Head of caudate nucleus (tissue), 42 donors: ENCODE measurements around the gene GUCA1A.
A peak's percentile ranks its signal among the peaks of the same experiment; 100 is the strongest.
"Not testable (repeated sequence)": the region's sequence is repeated elsewhere in the genome, so short reads cannot be mapped to it uniquely, and the experiment has no call there.

ENCODE experiments used
- DNase-seq, 42 donors: peaks; one replicate each; pipeline versions ENCODE4 v3.0.0 to v3.0.0-alpha.2; 2020 to 2021; ENCODE audit warnings: mixed read lengths in 7 of 42
- intact Hi-C: fragments of 100-400 bp; cut with DNase I; formaldehyde crosslinking; loops from one replicate; pipeline ENCODE4 v1.15.0; 2022

The GUCA1A gene

GRCh38 chr6:42199106-42199981 lies 26.2 kb downstream of the GUCA1A start:
- intact Hi-C loops: no loop called here
- no peak for DNase-seq

GRCh38 chr6:42200035-42200434 lies 26.9 kb downstream of the GUCA1A start:
- no peak for DNase-seq
- intact Hi-C loops: no loop called here

- no peak for DNase-seq
- intact Hi-C loops: no loop called here
Measured at GRCh38 chr6:42201382-42201781, 28.2 kb downstream of the GUCA1A start.

GRCh38 chr6:42202131-42202915 lies 29.2 kb downstream of the GUCA1A start:
- intact Hi-C loops, DNase-seq: not testable (repeated sequence)

GRCh38 chr6:42203183-42203582 lies 30.0 kb downstream of the GUCA1A start:
- DNase-seq: no peak
- intact Hi-C loops: no loop called here

- intact Hi-C loops: no loop called here
- DNase-seq: no peak
Measured at GRCh38 chr6:42204768-42205282, 31.7 kb downstream of the GUCA1A start.

GRCh38 chr6:42207559-42207958 lies 34.4 kb downstream of the GUCA1A start:
- intact Hi-C loops, DNase-seq: not testable (repeated sequence)

- intact Hi-C loops: loop anchor here (10.0 kb wide), 2 partner anchors 334 to 426 kb away; partner anchors contain the start of genes PRICKLE4 and TOMM6
- no peak for DNase-seq
Measured at GRCh38 chr6:42210551-42210950, 37.4 kb downstream of the GUCA1A start.

GRCh38 chr6:42211726-42212125 lies 38.6 kb downstream of the GUCA1A start:
- no peak for DNase-seq
- intact Hi-C loops: loop anchor here (10.0 kb wide), 2 partner anchors 333 to 427 kb away; partner anchors contain the start of genes PRICKLE4 and TOMM6

GRCh38 chr6:42212442-42212841 lies 39.3 kb downstream of the GUCA1A start:
- DNase-seq: no peak

GRCh38 chr6:42216495-42216894 lies 43.3 kb downstream of the GUCA1A start:
- not testable (repeated sequence) for DNase-seq
- intact Hi-C loops: loop anchor here (5.0 to 10.0 kb wide), 3 partner anchors 294 to 432 kb away; partner anchors contain the start of genes BYSL, MED20, PRICKLE4 and TOMM6

More at GRCh38 chr6:42212442-42212841, 39.3 kb downstream of the GUCA1A start:
- intact Hi-C loops: loop anchor here (10.0 kb wide), 2 partner anchors 332 to 428 kb away; partner anchors contain the start of genes PRICKLE4 and TOMM6

- intact Hi-C loops: loop anchor here (5.0 to 10.0 kb wide), 3 partner anchors 295 to 432 kb away; partner anchors contain the start of genes BYSL, MED20, PRICKLE4 and TOMM6
- DNase-seq: no peak
Measured at GRCh38 chr6:42217157-42217518, 44.0 kb downstream of the GUCA1A start.

GRCh38 chr6:42217519-42218367 lies 44.6 kb downstream of the GUCA1A start, which contains the start of gene MRPS10:
Gene MRPS10 (minus strand): TSS chr6:42217861. CDS start chr6:42217849, 12 bp downstream.
- intact Hi-C loops: loop anchor here (5.0 to 10.0 kb wide), 3 partner anchors 295 to 433 kb away; partner anchors contain the start of genes BYSL, MED20, PRICKLE4 and TOMM6
- DNase-seq: peak; percentile 89 to 98 (median 95)

GRCh38 chr6:42220807-42221206 lies 47.6 kb downstream of the GUCA1A start:
- no peak for DNase-seq
- intact Hi-C loops: no loop called here

- DNase-seq: no peak
- intact Hi-C loops: no loop called here
Measured at GRCh38 chr6:42221546-42221945, 48.4 kb downstream of the GUCA1A start.

GRCh38 chr6:42222448-42222847 lies 49.3 kb downstream of the GUCA1A start:
- intact Hi-C loops: no loop called here
- no peak for DNase-seq

- no peak for DNase-seq
- intact Hi-C loops: no loop called here
Measured at GRCh38 chr6:42224222-42225028, 51.3 kb downstream of the GUCA1A start.

GRCh38 chr6:42225029-42225339 lies 51.8 kb downstream of the GUCA1A start:
- DNase-seq: no peak
- intact Hi-C loops: no loop called here
